Neural cell (in vitro differentiated cells): ENCODE results near the gene FRY. TPM values are rescaled to one million over a fixed set of nuclear protein-coding genes. Genes with fewer than 3 reads are reported as not detected.

Experiments
- H2AFZ ChIP-seq: fragments of 200-600, 300-800 bp; sonication (generic), shearing (Covaris generic); 2 replicates; pipeline ENCODE4 v1.6.0; 2014; ENCODE audit warnings: low read depth, mild to moderate bottlenecking, antibody characterized with exemption, low read length, moderate library complexity
- H3F3A ChIP-seq: fragments of 200-600 bp; shearing (Covaris generic); 2 replicates; pipeline ENCODE4 v1.6.1; 2016; ENCODE audit warnings: mild to moderate bottlenecking, moderate library complexity, mixed read lengths, antibody characterized with exemption, low read length; ENCODE audit not compliant: insufficient read depth, poor library complexity, severe bottlenecking
- H3K27ac ChIP-seq: fragments of 200-600, 300-800 bp; sonication (generic), shearing (Covaris generic); 2 replicates; pipeline ENCODE4 v1.5.1; 2014; ENCODE audit warnings: mild to moderate bottlenecking, low read length, moderate library complexity
- H3K27me3 ChIP-seq: fragments of 300-800, 200-600 bp; sonication (generic), shearing (Covaris generic); 2 replicates; pipeline ENCODE4 v1.6.0; 2014; ENCODE audit warnings: mild to moderate bottlenecking, low read depth, low read length, moderate library complexity; ENCODE audit not compliant: insufficient read depth
- H3K36me3 ChIP-seq: fragments of 300-800, 200-600 bp; sonication (generic), shearing (Covaris generic); 2 replicates; pipeline ENCODE4 v1.5.1; 2014; ENCODE audit warnings: mild to moderate bottlenecking, antibody characterized with exemption, low read length, moderate library complexity; ENCODE audit not compliant: insufficient read depth
- H3K4me2 ChIP-seq: fragments of 300-800, 200-600 bp; sonication (generic), shearing (Covaris generic); 2 replicates; pipeline ENCODE4 v1.6.0; 2014; ENCODE audit warnings: mild to moderate bottlenecking, low read length
- H3K4me3 ChIP-seq: fragments of 300-800, 200-600 bp; sonication (generic), shearing (Covaris generic); 2 replicates; pipeline ENCODE4 v1.5.1; 2014; ENCODE audit warnings: mild to moderate bottlenecking, low read length, moderate library complexity
- H3K79me2 ChIP-seq: fragments of 200-600 bp; shearing (Covaris generic); replicated peaks from 2 replicates; pipeline ENCODE4 v1.6.0; 2014; ENCODE audit warnings: mild to moderate bottlenecking, low read length, moderate library complexity; ENCODE audit not compliant: insufficient read depth
- H3K9ac ChIP-seq: fragments of 300-800, 200-600 bp; sonication (generic), shearing (Covaris generic); 2 replicates; pipeline ENCODE4 v1.6.1; 2016; ENCODE audit warnings: mild to moderate bottlenecking, low read length, mixed read lengths
- H3K9me2 ChIP-seq: fragments of 200-600 bp; shearing (Covaris generic); 2 replicates; pipeline ENCODE4 v1.6.1; 2016; ENCODE audit warnings: mild to moderate bottlenecking, low read length, mixed read lengths; ENCODE audit not compliant: insufficient read depth
- H3K9me3 ChIP-seq: fragments of 200-600, 300-800 bp; sonication (generic), shearing (Covaris generic); 2 replicates; pipeline ENCODE4 v1.6.1; 2016; ENCODE audit warnings: mild to moderate bottlenecking, mixed run types, low read length, moderate library complexity, mixed read lengths
- H4K20me1 ChIP-seq: fragments of 200-600 bp; shearing (Covaris generic); 2 replicates; pipeline ENCODE4 v1.6.1; 2016; ENCODE audit warnings: mild to moderate bottlenecking, mixed run types; ENCODE audit not compliant: insufficient read depth
- EP300 ChIP-seq: fragments of 450-650 bp; conservative IDR thresholded peaks from 2 replicates; pipeline ENCODE4 v1.6.1; 2014; ENCODE audit warnings: antibody characterized with exemption, mild to moderate bottlenecking, moderate library complexity; ENCODE audit not compliant: poor library complexity, severe bottlenecking
- EZH2 ChIP-seq: fragments of 200-600, 300-800 bp; shearing (Covaris generic), sonication (generic); IDR thresholded peaks from 2 replicates; pipeline ENCODE4 v1.6.1; 2014; ENCODE audit warnings: antibody characterized with exemption, low read length, borderline replicate concordance, mild to moderate bottlenecking; ENCODE audit not compliant: insufficient read depth, poor library complexity, severe bottlenecking
- MXI1 ChIP-seq: fragments of 450-650 bp; conservative IDR thresholded peaks from 2 replicates; pipeline ENCODE4 v1.6.1; 2014; ENCODE audit warnings: antibody characterized with exemption, mild to moderate bottlenecking; ENCODE audit not compliant: poor library complexity, severe bottlenecking
- POLR2AphosphoS5 ChIP-seq: IDR thresholded peaks from 2 replicates; pipeline ENCODE4 v1.6.1; 2012
- RAD21 ChIP-seq: fragments of 450-650 bp; conservative IDR thresholded peaks from 2 replicates; pipeline ENCODE4 v1.6.1; 2014; ENCODE audit warnings: antibody characterized with exemption, mild to moderate bottlenecking, moderate library complexity
- SMC3 ChIP-seq: fragments of 450-650 bp; conservative IDR thresholded peaks from 2 replicates; pipeline ENCODE4 v1.6.1; 2014; ENCODE audit warnings: antibody characterized with exemption, mild to moderate bottlenecking, moderate library complexity; ENCODE audit not compliant: poor library complexity
- TAF1 ChIP-seq: IDR thresholded peaks from 2 replicates; pipeline ENCODE4 v1.6.1; 2012; ENCODE audit warnings: low read depth
- polyA plus RNA-seq: library from polyadenylated mRNA; depleted of rRNA; stranded (reverse); fragments of >200 nt; gene quantifications from 2 replicates; pipeline ENCODE4 v1.2.3, GENCODE V29; 2014
- TF ChIP-seq, protein P1 (sequence below): IDR thresholded peaks from 2 replicates; pipeline ENCODE4 v1.6.1; 2012; ENCODE audit warnings: borderline replicate concordance
- TF ChIP-seq, protein P2 (sequence below): fragments of 450-650 bp; IDR thresholded peaks from 2 replicates; pipeline ENCODE4 v1.5.1; 2014; ENCODE audit warnings: antibody characterized with exemption, mild to moderate bottlenecking, moderate library complexity; ENCODE audit not compliant: poor library complexity, severe bottlenecking

FRY gene
- polyA plus RNA-seq, 1 donor from 2014 or later, result 49.3 TPM

DNA sequence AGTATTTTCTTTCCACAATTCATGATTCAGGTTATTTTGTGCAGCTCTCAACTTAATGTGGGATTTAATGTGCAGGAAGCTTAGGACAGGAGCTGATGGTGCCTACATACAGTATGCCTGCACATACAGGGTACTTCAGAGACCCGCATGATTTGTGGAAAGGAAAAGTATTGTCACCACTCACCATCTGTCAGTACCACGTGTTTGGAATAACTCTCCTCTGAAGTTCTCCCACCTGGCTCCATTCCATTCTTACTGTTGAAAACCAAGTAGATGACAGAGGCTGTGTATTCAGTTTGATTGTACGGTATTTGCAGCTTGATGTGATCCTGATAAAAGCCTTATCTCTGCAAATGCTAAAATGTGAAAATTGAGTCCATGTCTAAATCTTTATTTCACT lies 197.9 kb downstream of the FRY start:
- Histone ChIP-seq H3K4me2 (no peak overlapping the region), H3K27ac (no peak overlapping the region), H2AFZ (no peak overlapping the region)

DNA sequence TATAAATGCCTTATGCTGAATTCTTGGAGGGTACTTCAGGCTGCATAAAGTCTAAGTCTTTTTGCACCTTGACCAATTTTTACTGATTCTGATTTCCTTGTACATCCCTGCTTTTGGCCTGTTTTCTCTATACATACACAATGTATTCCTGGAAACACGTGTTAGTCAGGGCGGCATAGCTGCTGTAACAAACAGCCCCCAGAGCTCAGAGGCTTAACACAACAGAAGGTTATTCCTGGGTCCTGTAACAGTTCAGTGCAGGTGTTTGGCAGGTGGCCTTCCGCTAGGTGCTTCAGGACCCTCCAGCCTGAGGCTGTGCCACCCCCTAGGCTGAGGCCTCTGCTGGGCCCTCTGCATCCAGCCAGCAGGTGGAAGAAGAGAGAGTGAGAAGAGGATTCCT lies 200.7 kb downstream of the FRY start:
- no peak overlapping the region for H3K4me2 ChIP-seq
- no peak overlapping the region for H2AFZ ChIP-seq
- H3K27ac ChIP-seq, result no peak overlapping the region
- H3K4me3 ChIP-seq, result no peak overlapping the region
- H4K20me1 ChIP-seq, result no peaks in the 10 kb centered on the region
- no peak overlapping the region for H3K9ac ChIP-seq
- peaks cover 8% of the 10 kb centered on the region for H3K36me3 ChIP-seq
- H3K79me2 ChIP-seq, result no peaks in the 10 kb centered on the region
- H3K9me3 ChIP-seq, result no peaks in the 10 kb centered on the region
- no peaks in the 10 kb centered on the region for H3K9me2 ChIP-seq
- TF ChIP-seq EP300 (no peak), RAD21 (no peak), POLR2AphosphoS5 (no peak), TAF1 (no peak), EZH2 (no peak), MXI1 (no peak), SMC3 (no peak)
- TF ChIP-seq, protein P1, sequence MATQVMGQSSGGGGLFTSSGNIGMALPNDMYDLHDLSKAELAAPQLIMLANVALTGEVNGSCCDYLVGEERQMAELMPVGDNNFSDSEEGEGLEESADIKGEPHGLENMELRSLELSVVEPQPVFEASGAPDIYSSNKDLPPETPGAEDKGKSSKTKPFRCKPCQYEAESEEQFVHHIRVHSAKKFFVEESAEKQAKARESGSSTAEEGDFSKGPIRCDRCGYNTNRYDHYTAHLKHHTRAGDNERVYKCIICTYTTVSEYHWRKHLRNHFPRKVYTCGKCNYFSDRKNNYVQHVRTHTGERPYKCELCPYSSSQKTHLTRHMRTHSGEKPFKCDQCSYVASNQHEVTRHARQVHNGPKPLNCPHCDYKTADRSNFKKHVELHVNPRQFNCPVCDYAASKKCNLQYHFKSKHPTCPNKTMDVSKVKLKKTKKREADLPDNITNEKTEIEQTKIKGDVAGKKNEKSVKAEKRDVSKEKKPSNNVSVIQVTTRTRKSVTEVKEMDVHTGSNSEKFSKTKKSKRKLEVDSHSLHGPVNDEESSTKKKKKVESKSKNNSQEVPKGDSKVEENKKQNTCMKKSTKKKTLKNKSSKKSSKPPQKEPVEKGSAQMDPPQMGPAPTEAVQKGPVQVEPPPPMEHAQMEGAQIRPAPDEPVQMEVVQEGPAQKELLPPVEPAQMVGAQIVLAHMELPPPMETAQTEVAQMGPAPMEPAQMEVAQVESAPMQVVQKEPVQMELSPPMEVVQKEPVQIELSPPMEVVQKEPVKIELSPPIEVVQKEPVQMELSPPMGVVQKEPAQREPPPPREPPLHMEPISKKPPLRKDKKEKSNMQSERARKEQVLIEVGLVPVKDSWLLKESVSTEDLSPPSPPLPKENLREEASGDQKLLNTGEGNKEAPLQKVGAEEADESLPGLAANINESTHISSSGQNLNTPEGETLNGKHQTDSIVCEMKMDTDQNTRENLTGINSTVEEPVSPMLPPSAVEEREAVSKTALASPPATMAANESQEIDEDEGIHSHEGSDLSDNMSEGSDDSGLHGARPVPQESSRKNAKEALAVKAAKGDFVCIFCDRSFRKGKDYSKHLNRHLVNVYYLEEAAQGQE, result no peak
- TF ChIP-seq, protein P2, sequence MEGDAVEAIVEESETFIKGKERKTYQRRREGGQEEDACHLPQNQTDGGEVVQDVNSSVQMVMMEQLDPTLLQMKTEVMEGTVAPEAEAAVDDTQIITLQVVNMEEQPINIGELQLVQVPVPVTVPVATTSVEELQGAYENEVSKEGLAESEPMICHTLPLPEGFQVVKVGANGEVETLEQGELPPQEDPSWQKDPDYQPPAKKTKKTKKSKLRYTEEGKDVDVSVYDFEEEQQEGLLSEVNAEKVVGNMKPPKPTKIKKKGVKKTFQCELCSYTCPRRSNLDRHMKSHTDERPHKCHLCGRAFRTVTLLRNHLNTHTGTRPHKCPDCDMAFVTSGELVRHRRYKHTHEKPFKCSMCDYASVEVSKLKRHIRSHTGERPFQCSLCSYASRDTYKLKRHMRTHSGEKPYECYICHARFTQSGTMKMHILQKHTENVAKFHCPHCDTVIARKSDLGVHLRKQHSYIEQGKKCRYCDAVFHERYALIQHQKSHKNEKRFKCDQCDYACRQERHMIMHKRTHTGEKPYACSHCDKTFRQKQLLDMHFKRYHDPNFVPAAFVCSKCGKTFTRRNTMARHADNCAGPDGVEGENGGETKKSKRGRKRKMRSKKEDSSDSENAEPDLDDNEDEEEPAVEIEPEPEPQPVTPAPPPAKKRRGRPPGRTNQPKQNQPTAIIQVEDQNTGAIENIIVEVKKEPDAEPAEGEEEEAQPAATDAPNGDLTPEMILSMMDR, result no peak
- no peaks in the 10 kb centered on the region for H3K27me3 ChIP-seq
- H3F3A ChIP-seq, result no peaks in the 10 kb centered on the region

More for the DNA sequence above, 197.9 kb downstream of the FRY start:
- Histone ChIP-seq H3K79me2 (no peaks in the 10 kb centered on the region), H3K9me3 (no peaks in the 10 kb centered on the region), H3K9me2 (no peaks in the 10 kb centered on the region), H4K20me1 (no peaks in the 10 kb centered on the region), H3F3A (no peaks in the 10 kb centered on the region), H3K4me3 (no peak overlapping the region), H3K9ac (no peak overlapping the region), H3K36me3 (peaks cover 13% of the 10 kb centered on the region), H3K27me3 (no peaks in the 10 kb centered on the region)
- TF ChIP-seq POLR2AphosphoS5 (no peak), EZH2 (no peak), SMC3 (no peak), TAF1 (no peak), RAD21 (no peak), MXI1 (no peak), EP300 (no peak)
- TF ChIP-seq, protein P2, result no peak
